DOHH2 (cell line): ENCODE data around the gene GAS6.

Source experiments
- H3F3A ChIP-seq: fragments of 200-600 bp; sonication (generic), shearing (Covaris generic); 2 replicates; pipeline ENCODE4 v1.6.0; 2016; ENCODE audit warnings: antibody characterized with exemption, mild to moderate bottlenecking; ENCODE audit not compliant: control insufficient read depth, insufficient read depth
- H3K27ac ChIP-seq: fragments of 200-600 bp; sonication (generic); 2 replicates; pipeline ENCODE4 v1.5.1; 2014; ENCODE audit warnings: low read depth, mild to moderate bottlenecking, low read length, moderate library complexity
- H3K27me3 ChIP-seq: fragments of 200-600 bp; sonication (generic); 2 replicates; pipeline ENCODE4 v1.6.1; 2014; ENCODE audit warnings: mild to moderate bottlenecking, low read length, mixed read lengths; ENCODE audit not compliant: control insufficient read depth
- H3K36me3 ChIP-seq: fragments of 200-600 bp; sonication (generic); 2 replicates; pipeline ENCODE4 v1.6.1; 2014; ENCODE audit warnings: mild to moderate bottlenecking, low read length, moderate library complexity, mixed read lengths; ENCODE audit not compliant: control insufficient read depth
- H3K4me1 ChIP-seq: fragments of 200-600 bp; sonication (generic); 2 replicates; pipeline ENCODE4 v1.6.1; 2014; ENCODE audit warnings: mild to moderate bottlenecking, low read length, mixed read lengths; ENCODE audit not compliant: control insufficient read depth
- H3K4me2 ChIP-seq: fragments of 200-600 bp; sonication (generic); 2 replicates; pipeline ENCODE4 v1.6.0; 2014; ENCODE audit warnings: mild to moderate bottlenecking, low read length, moderate library complexity
- H3K4me3 ChIP-seq: fragments of 200-600 bp; sonication (generic); 2 replicates; pipeline ENCODE4 v1.5.1; 2014; ENCODE audit warnings: mild to moderate bottlenecking, low read length, mixed read lengths
- H3K79me2 ChIP-seq: fragments of 200-600 bp; sonication (generic); 2 replicates; pipeline ENCODE4 v1.6.1; 2014; ENCODE audit warnings: mild to moderate bottlenecking, low read length, mixed read lengths; ENCODE audit not compliant: control insufficient read depth
- H3K9me2 ChIP-seq: fragments of 200-600 bp; sonication (generic); replicated peaks from 2 replicates; pipeline ENCODE4 v1.6.1; 2014; ENCODE audit warnings: mild to moderate bottlenecking, low read length, mixed read lengths; ENCODE audit not compliant: control insufficient read depth
- H3K9me3 ChIP-seq: fragments of 200-600 bp; sonication (generic); 2 replicates; pipeline ENCODE4 v1.6.1; 2014; ENCODE audit warnings: antibody characterized with exemption, low read length, mixed read lengths; ENCODE audit not compliant: control insufficient read depth, insufficient read depth
- H4K20me1 ChIP-seq: fragments of 200-600 bp; sonication (generic); 2 replicates; pipeline ENCODE4 v1.6.0; 2014; ENCODE audit warnings: low read depth, mild to moderate bottlenecking, antibody characterized with exemption, low read length, moderate library complexity; ENCODE audit not compliant: control insufficient read depth, insufficient read depth
- CTCF ChIP-seq: fragments of 200-600 bp; sonication (generic); IDR thresholded peaks from one replicate; pipeline ENCODE4 v1.5.1; 2014; ENCODE audit warnings: antibody characterized with exemption, mild to moderate bottlenecking, low read depth, low read length; ENCODE audit not compliant: poor library complexity, severe bottlenecking
- EZH2phosphoT487 ChIP-seq: fragments of 200-600 bp; sonication (generic); IDR thresholded peaks from 2 replicates; pipeline ENCODE4 v1.6.1; 2017; ENCODE audit warnings: borderline replicate concordance, mild to moderate bottlenecking, antibody characterized with exemption, low read length, moderate library complexity, mixed read lengths

Gene GAS6

GRCh38 chr13:113806526-113806925 is 57.4 kb downstream of the GAS6 start:
- H3K9me2 ChIP-seq = no peaks in the 10 kb centered on the region
- H4K20me1 ChIP-seq = no peaks in the 10 kb centered on the region
- no peaks in the 10 kb centered on the region for H3F3A ChIP-seq
- no peaks in the 10 kb centered on the region for H3K36me3 ChIP-seq
- H3K27ac ChIP-seq = no peak overlapping the region
- TF ChIP-seq CTCF (no peak), EZH2phosphoT487 (no peak)
- H3K27me3 ChIP-seq = no peaks in the 10 kb centered on the region
- H3K9me3 ChIP-seq = peaks cover 43% of the 10 kb centered on the region
- H3K4me3 ChIP-seq = no peak overlapping the region
- H3K4me2 ChIP-seq = no peak overlapping the region
- no peaks in the 10 kb centered on the region for H3K79me2 ChIP-seq
- H3K4me1 ChIP-seq = no peaks in the 10 kb centered on the region

GRCh38 chr13:113806104-113806471 is 57.8 kb downstream of the GAS6 start:
- H3F3A ChIP-seq = no peaks in the 10 kb centered on the region
- H3K27ac ChIP-seq = no peak overlapping the region
- TF ChIP-seq EZH2phosphoT487 = no peak
- no peak for TF ChIP-seq CTCF
- no peaks in the 10 kb centered on the region for H3K4me1 ChIP-seq
- H3K9me3 ChIP-seq = peaks cover 43% of the 10 kb centered on the region
- no peak overlapping the region for H3K4me3 ChIP-seq
- H3K4me2 ChIP-seq = no peak overlapping the region
- no peaks in the 10 kb centered on the region for H3K9me2 ChIP-seq
- H3K27me3 ChIP-seq = no peaks in the 10 kb centered on the region
- no peaks in the 10 kb centered on the region for H3K79me2 ChIP-seq
- no peaks in the 10 kb centered on the region for H3K36me3 ChIP-seq
- H4K20me1 ChIP-seq = no peaks in the 10 kb centered on the region

- H3F3A ChIP-seq = no peaks in the 10 kb centered on the region
- peaks cover 42% of the 10 kb centered on the region for H3K9me3 ChIP-seq
- no peaks in the 10 kb centered on the region for H4K20me1 ChIP-seq
- no peak overlapping the region for H3K4me2 ChIP-seq
- H3K4me1 ChIP-seq = no peaks in the 10 kb centered on the region
- no peaks in the 10 kb centered on the region for H3K27me3 ChIP-seq
- H3K9me2 ChIP-seq = no peaks in the 10 kb centered on the region
- TF ChIP-seq CTCF = no peak
- no peak for TF ChIP-seq EZH2phosphoT487
- no peak overlapping the region for H3K27ac ChIP-seq
- no peak overlapping the region for H3K4me3 ChIP-seq
- no peaks in the 10 kb centered on the region for H3K36me3 ChIP-seq
- H3K79me2 ChIP-seq = no peaks in the 10 kb centered on the region
These were observed 58.3 kb downstream of the GAS6 start for GRCh38 chr13:113805431-113806103.
